ENCODE results near the gene CDK8.

CDK8 gene

GRCh38 chr13:26445092-26445491, 191.2 kb downstream of the CDK8 start:
- DNase-seq (ENCODE audit: low read depth in 2 of 2) = no peak

GRCh38 chr13:26446751-26447150, 192.8 kb downstream of the CDK8 start:
- DNase-seq (ENCODE audit: low read depth in 2 of 2) = no peak

GRCh38 chr13:26448032-26448431, 194.1 kb downstream of the CDK8 start:
- no peak for DNase-seq (ENCODE audit: low read depth in 2 of 2)

- no peak for DNase-seq (ENCODE audit: low read depth in 2 of 2)
Measured at GRCh38 chr13:26449063-26449848, 195.3 kb downstream of the CDK8 start.

Measured in fibroblast of skin of left biceps (primary cell).